Thyroid gland (tissue), 4 donors: Measurements from ENCODE around the gene STPG1.

ENCODE experiments used
- POLR2A ChIP-seq, 2 donors: fragments of 450-650 bp; IDR thresholded peaks; one replicate each; pipeline ENCODE4 v1.6.1; 2017; ENCODE audit warnings: antibody characterized with exemption in 2 of 2, mild to moderate bottlenecking in 2 of 2, moderate library complexity in 1 of 2
- TF ChIP-seq, protein P1 (sequence below), 6 experiments: fragments of 200-600 bp in 3 of 6; fragments of 450-650 bp in 3 of 6; sonication (generic) in 3 of 6; IDR thresholded peaks; one replicate each; pipeline ENCODE4 v1.5.1; 2016 to 2019; ENCODE audit warnings: antibody characterized with exemption in 6 of 6, mild to moderate bottlenecking in 2 of 6, inconsistent platforms in 1 of 6, moderate library complexity in 1 of 6

DNA sequence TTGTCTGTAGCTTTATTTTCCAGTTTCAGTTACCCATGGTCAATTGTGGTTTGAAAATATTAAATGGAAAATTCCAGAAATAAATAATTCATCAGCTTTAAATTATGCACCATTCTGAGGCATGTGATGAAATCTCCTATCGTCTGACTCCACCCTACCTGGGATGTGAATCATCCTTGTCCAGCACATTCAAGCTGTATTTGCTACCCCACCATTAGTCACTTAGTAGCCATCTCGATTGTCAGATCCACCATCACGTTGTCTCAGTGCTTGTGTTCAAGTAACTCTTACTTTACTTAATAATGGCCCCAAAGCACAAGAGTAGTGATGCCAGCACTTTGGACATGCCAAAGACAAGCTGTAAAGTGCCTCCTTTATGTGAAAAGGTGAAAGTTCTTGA lies 4.0 kb downstream of the STPG1 start:
- TF ChIP-seq, protein P1, sequence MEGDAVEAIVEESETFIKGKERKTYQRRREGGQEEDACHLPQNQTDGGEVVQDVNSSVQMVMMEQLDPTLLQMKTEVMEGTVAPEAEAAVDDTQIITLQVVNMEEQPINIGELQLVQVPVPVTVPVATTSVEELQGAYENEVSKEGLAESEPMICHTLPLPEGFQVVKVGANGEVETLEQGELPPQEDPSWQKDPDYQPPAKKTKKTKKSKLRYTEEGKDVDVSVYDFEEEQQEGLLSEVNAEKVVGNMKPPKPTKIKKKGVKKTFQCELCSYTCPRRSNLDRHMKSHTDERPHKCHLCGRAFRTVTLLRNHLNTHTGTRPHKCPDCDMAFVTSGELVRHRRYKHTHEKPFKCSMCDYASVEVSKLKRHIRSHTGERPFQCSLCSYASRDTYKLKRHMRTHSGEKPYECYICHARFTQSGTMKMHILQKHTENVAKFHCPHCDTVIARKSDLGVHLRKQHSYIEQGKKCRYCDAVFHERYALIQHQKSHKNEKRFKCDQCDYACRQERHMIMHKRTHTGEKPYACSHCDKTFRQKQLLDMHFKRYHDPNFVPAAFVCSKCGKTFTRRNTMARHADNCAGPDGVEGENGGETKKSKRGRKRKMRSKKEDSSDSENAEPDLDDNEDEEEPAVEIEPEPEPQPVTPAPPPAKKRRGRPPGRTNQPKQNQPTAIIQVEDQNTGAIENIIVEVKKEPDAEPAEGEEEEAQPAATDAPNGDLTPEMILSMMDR (IDR thresholded peaks at IDR 0.05), result no peak
- no peak for TF ChIP-seq POLR2A (IDR thresholded peaks at IDR 0.05)
